Motor neuron (in vitro differentiated cells): ENCODE measurements around the gene PIP5K1B. TPM values are rescaled to one million over a fixed set of nuclear protein-coding genes. Genes with fewer than 3 reads are reported as not detected.

Experiments
- ATAC-seq, 8 experiments: fragments of 200-7000 bp; cut with Tn5 transposase; replicated peaks in 6 of 8; 2 replicates each; pipeline ENCODE4 v1.8.0; 2021; ENCODE audit warnings: mild to moderate bottlenecking in 8 of 8, moderate library complexity in 8 of 8
- H3K27ac ChIP-seq, 2 donors: fragments of 250-450 bp; sonication (Bioruptor Pico); 2 replicates each; pipeline ENCODE4 v1.9.0; 2021; ENCODE audit warnings: antibody characterized with exemption in 2 of 2, mild to moderate bottlenecking in 2 of 2, moderate library complexity in 1 of 2
- H3K4me1 ChIP-seq, 2 donors: fragments of 250-450 bp; sonication (Bioruptor Pico); replicated peaks in 1 of 2; 2 replicates each; pipeline ENCODE4 v1.6.1; 2021; ENCODE audit warnings: antibody characterized with exemption in 2 of 2, mild to moderate bottlenecking in 2 of 2, moderate library complexity in 1 of 2
- H3K4me3 ChIP-seq, 5 donors: fragments of 250-450 bp; sonication (Bioruptor Pico); 2 replicates each; pipeline ENCODE4 v1.9.0; 2021; ENCODE audit warnings: antibody characterized with exemption in 5 of 5, mild to moderate bottlenecking in 5 of 5, moderate library complexity in 4 of 5
- WGBS, 10 experiments: fragments of 450-650 bp; shearing (Covaris generic); methylation state at CpG; one replicate each; pipeline ENCODE4 v1.0.0; 2022; 5-methylcytosine and 5-hydroxymethylcytosine counted together
- in situ Hi-C, 9 experiments: fragments of 400-800 bp; cut with MboI; loops; one replicate each; pipeline ENCODE4 v1.15.0; 2021; ENCODE audit warnings: low sequenced_read_pairs in 9 of 9, low pct_unique_long_range_greater_than_20kb in 2 of 9; ENCODE audit not compliant: unreplicated experiment in 9 of 9
- total RNA-seq, 8 experiments: library from RNA; unstranded; fragments of 300-600 nt; gene quantifications; 2 replicates each; pipeline versions ENCODE4 v1.2.3 to v1.2.4, GENCODE V29; 2022

PIP5K1B gene
- total RNA-seq, 8 experiments from 2014 or later: 0.18 to 2.4 (median 0.47) TPM

- in situ Hi-C loops: no loop called here
- H3K4me3 ChIP-seq: no peak overlapping the region
- no peaks in the 10 kb centered on the region for H3K4me1 ChIP-seq
- WGBS, 10 experiments: 0 to 100% (median 80%) methylated on average over 1 to 4 of the region's 4 CpGs; no CpG with 5 or more reads in 1 of the 10 experiments
- no peak overlapping the region for H3K27ac ChIP-seq
- ATAC-seq: peak in 1 of 8 experiments; percentile 17
Measured at GRCh38 chr9:68955330-68955729, 250.3 kb downstream of the PIP5K1B start.

- in situ Hi-C loops: no loop called here
- ATAC-seq: no peak
Measured at GRCh38 chr9:68957479-68957878, 252.4 kb downstream of the PIP5K1B start.

GRCh38 chr9:68961587-68961986 is 256.5 kb downstream of the PIP5K1B start:
- Histone ChIP-seq H3K4me1 (no peaks in the 10 kb centered on the region), H3K4me3 (no peak overlapping the region), H3K27ac (no peak overlapping the region)
- no peak for ATAC-seq
- WGBS, 10 experiments: 21 to 100% (median 82%) methylated on average over 1 to 4 of the region's 4 CpGs; no CpG with 5 or more reads in 1 of the 10 experiments
- in situ Hi-C loops: no loop called here

More at GRCh38 chr9:68957479-68957878, 252.4 kb downstream of the PIP5K1B start:
- Histone ChIP-seq H3K4me1 (no peaks in the 10 kb centered on the region), H3K4me3 (no peak overlapping the region), H3K27ac (no peak overlapping the region)
- 0 to 100% (median 100%) methylated on average over 1 of the region's 1 CpG; no CpG with 5 or more reads in 3 of the 10 experiments for WGBS, 10 experiments

- Histone ChIP-seq H3K27ac (no peak overlapping the region), H3K4me1 (no peaks in the 10 kb centered on the region), H3K4me3 (no peak overlapping the region)
- WGBS, 10 experiments: 20 to 100% (median 67%) methylated on average over 1 to 3 of the region's 3 CpGs; no CpG with 5 or more reads in 3 of the 10 experiments
- in situ Hi-C loops: no loop called here
- no peak for ATAC-seq
Measured at GRCh38 chr9:68963416-68963815, 258.4 kb downstream of the PIP5K1B start.

- in situ Hi-C loops: no loop called here
- no peak overlapping the region for H3K27ac ChIP-seq
- WGBS, 10 experiments: 24 to 94% (median 63%) methylated on average over 1 to 3 of the region's 3 CpGs; no CpG with 5 or more reads in 2 of the 10 experiments
Measured at GRCh38 chr9:68964102-68964541, 259.1 kb downstream of the PIP5K1B start.

GRCh38 chr9:68964765-68965164 is 259.7 kb downstream of the PIP5K1B start:
- no peak for ATAC-seq
- in situ Hi-C loops: no loop called here

More at GRCh38 chr9:68964102-68964541, 259.1 kb downstream of the PIP5K1B start:
- ATAC-seq: peak in 1 of 8 experiments; percentile 8
- H3K4me1 ChIP-seq: no peaks in the 10 kb centered on the region
- no peak overlapping the region for H3K4me3 ChIP-seq

GRCh38 chr9:68966496-68966944 is 261.5 kb downstream of the PIP5K1B start:
- no peak for ATAC-seq
- WGBS, 10 experiments: 0 to 100% (median 85%) methylated on average over 1 of the region's 1 CpG; no CpG with 5 or more reads in 4 of the 10 experiments
- Histone ChIP-seq H3K4me1 (no peaks in the 10 kb centered on the region), H3K27ac (no peak overlapping the region), H3K4me3 (no peak overlapping the region)
- in situ Hi-C loops: no loop called here

More at GRCh38 chr9:68964765-68965164, 259.7 kb downstream of the PIP5K1B start:
- WGBS, 10 experiments: 0 to 100% (median 77%) methylated on average over 1 to 3 of the region's 3 CpGs; no CpG with 5 or more reads in 1 of the 10 experiments
- no peak overlapping the region for H3K27ac ChIP-seq
- no peak overlapping the region for H3K4me3 ChIP-seq
- no peaks in the 10 kb centered on the region for H3K4me1 ChIP-seq

- no peaks in the 10 kb centered on the region for H3K4me1 ChIP-seq
- H3K27ac ChIP-seq: no peak overlapping the region
- no peak overlapping the region for H3K4me3 ChIP-seq
- in situ Hi-C loops: no loop called here
- no peak for ATAC-seq
- WGBS, 10 experiments: 0 to 57% methylated on average over 1 of the region's 1 CpG; no CpG with 5 or more reads in 8 of the 10 experiments
Measured at GRCh38 chr9:68967800-68968199, 262.8 kb downstream of the PIP5K1B start.

GRCh38 chr9:68969538-68969937 is 264.5 kb downstream of the PIP5K1B start:
- no peak overlapping the region for H3K4me3 ChIP-seq
- ATAC-seq: no peak
- in situ Hi-C loops: no loop called here
- 44 to 100% (median 80%) methylated on average over 2 to 4 of the region's 4 CpGs; no CpG with 5 or more reads in 1 of the 10 experiments for WGBS, 10 experiments
- H3K27ac ChIP-seq: no peak overlapping the region
- H3K4me1 ChIP-seq: no peaks in the 10 kb centered on the region

GRCh38 chr9:68970151-68970550 is 265.1 kb downstream of the PIP5K1B start:
- H3K27ac ChIP-seq: no peak overlapping the region
- in situ Hi-C loops: no loop called here
- no peak overlapping the region for H3K4me3 ChIP-seq
- peak in 1 of 8 experiments; percentile 66 for ATAC-seq
- no peaks in the 10 kb centered on the region for H3K4me1 ChIP-seq
- 6 to 86% (median 71%) methylated on average over 1 to 2 of the region's 2 CpGs; no CpG with 5 or more reads in 5 of the 10 experiments for whole genome bisulfite sequencing, 10 experiments

GRCh38 chr9:68973619-68974018 is 268.6 kb downstream of the PIP5K1B start:
- Histone ChIP-seq H3K4me3 (no peak overlapping the region), H3K4me1 (no peaks in the 10 kb centered on the region), H3K27ac (no peak overlapping the region)
- in situ Hi-C loops: no loop called here
- ATAC-seq: no peak
- WGBS, 10 experiments: 80 to 100% methylated on average over 1 to 2 of the region's 3 CpGs; no CpG with 5 or more reads in 8 of the 10 experiments

- ATAC-seq: no peak
- WGBS, 10 experiments: 17 to 92% (median 75%) methylated on average over 2 to 5 of the region's 5 CpGs; no CpG with 5 or more reads in 2 of the 10 experiments
- no peaks in the 10 kb centered on the region for H3K4me1 ChIP-seq
- no peak overlapping the region for H3K27ac ChIP-seq
- in situ Hi-C loops: no loop called here
- H3K4me3 ChIP-seq: no peak overlapping the region
Measured at GRCh38 chr9:68974431-68974830, 269.4 kb downstream of the PIP5K1B start.

- 83 to 100% (median 100%) methylated on average over 1 of the region's 3 CpGs; no CpG with 5 or more reads in 7 of the 10 experiments for WGBS, 10 experiments
- in situ Hi-C loops: loop anchor here in 1 of 9 experiments (25.0 kb wide), 2 partner anchors 313 to 388 kb away; no protein-coding TSS in a partner anchor
- no peak for ATAC-seq
- Histone ChIP-seq H3K4me3 (no peak overlapping the region), H3K4me1 (no peaks in the 10 kb centered on the region), H3K27ac (no peak overlapping the region)
Measured at GRCh38 chr9:68974901-68975300, 269.9 kb downstream of the PIP5K1B start.
